Measurements from ENCODE around the gene MPV17. TPM values are rescaled to one million over a fixed set of nuclear protein-coding genes. Genes with fewer than 3 reads are reported as not detected.
A peak's percentile ranks its signal among the peaks of the same experiment; 100 is the strongest.
"Not testable (repeated sequence)": the region's sequence is repeated elsewhere in the genome, so short reads cannot be mapped to it uniquely, and the experiment has no call there.

MPV17 gene
- total and polyA plus RNA-seq, 9 donors, result 39.0 to 58.3 (median 46.4) TPM

- not testable (repeated sequence) for H3K36me3 ChIP-seq (ENCODE audit: control insufficient read depth, insufficient read depth, low read length); H3K27ac ChIP-seq (ENCODE audit: low read length); H3K4me3 ChIP-seq (ENCODE audit: low read length); H3K9me3 ChIP-seq (replicated peaks; ENCODE audit: control insufficient read depth, low read depth, low read length); DNase-seq
- Histone ChIP-seq H3K4me1 (ENCODE audit: control insufficient read depth, insufficient read depth, low read length) (peaks cover 23% of the 10 kb centered on the region), H3K27me3 (ENCODE audit: control insufficient read depth, insufficient read depth, low read length) (peaks cover 55% of the 10 kb centered on the region)
- WGBS (ENCODE audit: insufficient coverage), result 86% methylated on average over 7 of the region's 13 CpGs
Measured at GRCh38 chr2:27268296-27268695, 54.6 kb downstream of the MPV17 start.

GRCh38 chr2:27265536-27265870 is 57.4 kb downstream of the MPV17 start:
- Histone ChIP-seq H3K36me3 (ENCODE audit: control insufficient read depth, insufficient read depth, low read length) (no peaks in the 10 kb centered on the region), H3K4me1 (ENCODE audit: control insufficient read depth, insufficient read depth, low read length) (peaks cover 36% of the 10 kb centered on the region), H3K4me3 (ENCODE audit: low read length) (no peak overlapping the region), H3K27ac (ENCODE audit: low read length) (no peak overlapping the region), H3K27me3 (ENCODE audit: control insufficient read depth, insufficient read depth, low read length) (peaks cover 77% of the 10 kb centered on the region), H3K9me3 (replicated peaks; ENCODE audit: control insufficient read depth, low read depth, low read length) (no peaks in the 10 kb centered on the region)
- DNase-seq, result no peak

DNA sequence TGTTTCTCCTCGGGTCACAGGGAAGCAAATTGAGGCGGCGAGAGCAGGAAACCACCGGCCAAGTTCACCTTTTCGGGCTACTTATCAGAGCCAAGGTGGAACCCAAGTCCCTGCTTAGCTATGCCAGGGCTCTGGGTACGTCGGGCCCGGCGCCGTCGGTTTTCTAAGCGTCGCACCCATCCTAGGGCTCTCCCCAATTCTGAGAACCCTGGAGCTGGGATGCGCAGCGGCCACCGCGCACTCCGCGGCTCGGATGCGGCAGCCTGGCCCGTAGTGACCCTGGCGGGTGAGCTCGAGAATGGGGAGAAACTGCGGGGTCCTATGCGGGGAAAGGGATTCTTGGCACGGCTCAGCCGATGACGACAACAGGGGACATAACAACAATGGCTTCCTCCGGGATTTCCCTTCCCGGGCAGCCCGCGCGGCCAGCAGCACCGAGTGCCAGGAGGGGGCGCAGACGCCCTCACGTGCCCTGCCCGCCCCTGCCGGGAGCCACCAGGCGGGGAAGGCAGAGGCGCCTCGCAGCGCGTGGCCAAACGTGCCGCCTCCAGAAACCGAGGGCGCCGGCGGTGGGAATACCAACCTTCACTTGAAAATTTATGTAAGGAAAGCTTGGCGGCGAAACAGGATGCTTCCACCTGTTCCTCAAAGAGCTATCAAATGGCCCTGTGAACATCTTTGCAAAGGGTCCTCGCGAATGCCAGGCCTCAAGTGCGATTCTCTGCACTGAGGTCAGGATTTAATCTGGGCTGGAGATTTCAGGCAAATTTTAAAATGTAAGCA is 58.0 kb downstream of the MPV17 start:
- H3K27ac ChIP-seq (ENCODE audit: low read length), result no peak overlapping the region
- H3K27me3 ChIP-seq (ENCODE audit: control insufficient read depth, insufficient read depth, low read length), result peaks cover 80% of the 10 kb centered on the region
- 2% methylated on average over 56 of the region's 56 CpGs for WGBS (ENCODE audit: insufficient coverage)
- H3K9me3 ChIP-seq (replicated peaks; ENCODE audit: control insufficient read depth, low read depth, low read length), result no peaks in the 10 kb centered on the region
- peak overlapping the region; percentile 32 for H3K4me3 ChIP-seq (ENCODE audit: low read length)
- H3K4me1 ChIP-seq (ENCODE audit: control insufficient read depth, insufficient read depth, low read length), result peaks cover 36% of the 10 kb centered on the region
- no peaks in the 10 kb centered on the region for H3K36me3 ChIP-seq (ENCODE audit: control insufficient read depth, insufficient read depth, low read length)
- peak; percentile 68 for DNase-seq

DNA sequence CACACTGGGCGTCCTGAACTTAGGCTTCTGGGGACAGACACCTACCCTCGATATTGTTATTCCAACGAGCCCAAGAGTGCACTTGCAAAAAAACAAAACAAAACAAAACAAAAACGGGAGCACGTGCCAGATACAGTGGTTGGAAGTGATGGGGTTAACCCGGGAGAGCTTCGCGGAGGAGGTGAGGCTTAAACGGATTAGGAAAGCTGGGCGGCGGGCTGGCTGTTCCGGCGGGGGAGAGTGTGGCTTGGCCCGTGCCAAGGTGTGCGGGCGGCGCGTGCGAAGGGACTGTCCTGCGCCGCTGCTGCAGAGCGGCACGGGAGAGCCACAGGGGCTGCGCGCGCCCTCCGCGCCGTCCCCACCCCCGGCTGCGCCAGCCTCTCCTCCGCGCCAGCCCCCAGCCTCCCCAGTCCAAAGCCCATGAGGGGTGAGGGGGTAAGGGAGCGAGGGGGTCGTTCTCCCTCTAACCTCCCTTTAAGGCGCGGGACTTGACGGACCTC is 58.6 kb downstream of the MPV17 start:
- Histone ChIP-seq H3K4me3 (ENCODE audit: low read length) (peak overlapping the region; percentile 32), H3K4me1 (ENCODE audit: control insufficient read depth, insufficient read depth, low read length) (peaks cover 36% of the 10 kb centered on the region), H3K9me3 (replicated peaks; ENCODE audit: control insufficient read depth, low read depth, low read length) (no peaks in the 10 kb centered on the region), H3K27me3 (ENCODE audit: control insufficient read depth, insufficient read depth, low read length) (peaks cover 82% of the 10 kb centered on the region), H3K27ac (ENCODE audit: low read length) (no peak overlapping the region), H3K36me3 (ENCODE audit: control insufficient read depth, insufficient read depth, low read length) (no peaks in the 10 kb centered on the region)
- 1% methylated on average over 14 of the region's 38 CpGs for WGBS (ENCODE audit: insufficient coverage)
- DNase-seq, result no peak

- Histone ChIP-seq H3K9me3 (replicated peaks; ENCODE audit: control insufficient read depth, low read depth, low read length) (no peaks in the 10 kb centered on the region), H3K27ac (ENCODE audit: low read length) (no peak overlapping the region), H3K4me1 (ENCODE audit: control insufficient read depth, insufficient read depth, low read length) (peaks cover 36% of the 10 kb centered on the region), H3K36me3 (ENCODE audit: control insufficient read depth, insufficient read depth, low read length) (no peaks in the 10 kb centered on the region), H3K4me3 (ENCODE audit: low read length) (peak overlapping the region; percentile 25), H3K27me3 (ENCODE audit: control insufficient read depth, insufficient read depth, low read length) (peaks cover 87% of the 10 kb centered on the region)
- no peak for DNase-seq
- WGBS (ENCODE audit: insufficient coverage), result under 1% methylated on average over 22 of the region's 46 CpGs
Measured at GRCh38 chr2:27263287-27264252, 59.3 kb downstream of the MPV17 start.

- peaks cover 36% of the 10 kb centered on the region for H3K4me1 ChIP-seq (ENCODE audit: control insufficient read depth, insufficient read depth, low read length)
- no peak within 1 kb of the TSS for H3K27ac ChIP-seq (ENCODE audit: low read length)
- peaks cover 94% of the 10 kb centered on the region for H3K27me3 ChIP-seq (ENCODE audit: control insufficient read depth, insufficient read depth, low read length)
- no peaks in the 10 kb centered on the region for H3K9me3 ChIP-seq (replicated peaks; ENCODE audit: control insufficient read depth, low read depth, low read length)
- H3K4me3 ChIP-seq (ENCODE audit: low read length), result peak within 1 kb of the TSS; percentile 25
- no peaks in the 10 kb centered on the region for H3K36me3 ChIP-seq (ENCODE audit: control insufficient read depth, insufficient read depth, low read length)
- WGBS (ENCODE audit: insufficient coverage), result under 1% methylated on average over 92 of the region's 96 CpGs
- peak; percentile 48 for DNase-seq
Measured at GRCh38 chr2:27262379-27263286, 60.3 kb downstream of the MPV17 start, which contains the start of gene SLC30A3. SLC30A3 (minus strand) TSS chr2:27263047; CDS start chr2:27262906, 141 bp downstream.

DNA sequence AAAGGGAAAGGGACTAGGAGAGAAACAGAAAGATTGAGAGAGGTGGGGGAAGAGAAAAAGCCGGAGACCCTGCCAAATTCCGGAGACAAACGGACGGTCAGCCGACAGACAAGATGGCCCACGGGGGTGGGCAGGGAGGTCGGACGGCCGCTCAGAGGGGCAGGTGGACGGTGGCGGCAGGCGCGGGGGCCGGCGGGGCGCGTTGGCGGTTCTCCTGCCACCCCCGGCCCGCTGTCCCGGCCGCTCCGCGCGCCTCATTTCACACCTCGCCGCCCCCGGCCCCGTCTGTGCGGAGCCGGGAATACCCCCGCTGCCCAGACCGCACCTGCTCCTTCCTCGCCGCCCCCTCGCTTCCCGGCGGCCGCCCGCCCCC is 61.0 kb downstream of the MPV17 start:
- peaks cover 36% of the 10 kb centered on the region for H3K4me1 ChIP-seq (ENCODE audit: control insufficient read depth, insufficient read depth, low read length)
- no peak overlapping the region for H3K27ac ChIP-seq (ENCODE audit: low read length)
- no peak overlapping the region for H3K4me3 ChIP-seq (ENCODE audit: low read length)
- under 1% methylated on average over 37 of the region's 40 CpGs for WGBS (ENCODE audit: insufficient coverage)
- peaks cover 93% of the 10 kb centered on the region for H3K27me3 ChIP-seq (ENCODE audit: control insufficient read depth, insufficient read depth, low read length)
- no peak for DNase-seq
- H3K36me3 ChIP-seq (ENCODE audit: control insufficient read depth, insufficient read depth, low read length), result no peaks in the 10 kb centered on the region
- no peaks in the 10 kb centered on the region for H3K9me3 ChIP-seq (replicated peaks; ENCODE audit: control insufficient read depth, low read depth, low read length)

DNA sequence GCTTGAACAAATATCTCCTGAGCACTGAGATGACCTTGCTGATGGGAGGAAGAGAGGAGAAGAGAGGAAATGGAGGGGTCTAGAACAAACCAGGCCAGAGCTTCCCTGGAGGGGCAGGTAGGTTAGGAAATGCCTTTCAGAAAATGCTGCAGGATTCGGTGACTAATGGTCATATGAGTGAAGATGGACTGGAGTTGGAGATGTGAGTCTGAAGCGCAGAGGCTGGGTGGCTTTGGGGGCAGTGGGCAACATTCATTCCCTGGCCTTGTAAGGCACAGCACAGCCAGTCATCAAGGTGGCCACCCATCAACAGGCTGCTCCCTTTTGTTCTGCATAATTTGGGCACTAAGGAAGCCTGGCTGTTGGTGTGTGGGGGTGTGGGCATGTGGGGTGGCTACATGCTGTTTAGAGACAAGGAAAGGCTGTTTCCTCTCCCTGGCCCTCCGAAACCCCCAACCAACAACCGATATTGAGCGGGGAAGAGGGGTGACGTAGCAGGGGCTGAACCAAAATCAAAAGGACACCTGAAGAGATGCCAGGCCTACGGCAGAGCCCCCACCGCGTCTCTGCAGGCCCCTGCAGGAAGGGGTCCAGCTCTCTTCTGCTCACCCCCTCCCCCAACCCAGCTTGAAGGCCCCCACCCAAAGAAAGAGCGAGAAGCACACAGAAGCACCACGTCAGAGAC is 61.5 kb downstream of the MPV17 start:
- Histone ChIP-seq H3K27ac (ENCODE audit: low read length) (no peak overlapping the region), H3K4me3 (ENCODE audit: low read length) (no peak overlapping the region), H3K36me3 (ENCODE audit: control insufficient read depth, insufficient read depth, low read length) (no peaks in the 10 kb centered on the region), H3K9me3 (replicated peaks; ENCODE audit: control insufficient read depth, low read depth, low read length) (no peaks in the 10 kb centered on the region), H3K27me3 (ENCODE audit: control insufficient read depth, insufficient read depth, low read length) (peaks cover 89% of the 10 kb centered on the region), H3K4me1 (ENCODE audit: control insufficient read depth, insufficient read depth, low read length) (peaks cover 36% of the 10 kb centered on the region)
- DNase-seq, result no peak
- WGBS (ENCODE audit: insufficient coverage), result 23% methylated on average over 7 of the region's 11 CpGs
